OCI-LY7 (cell line): ENCODE measurements around the gene IGSF21. TPM values are rescaled to one million over a fixed set of nuclear protein-coding genes. Genes with fewer than 3 reads are reported as not detected.

Experiments
- BruUV-seq: library from RNA; stranded (reverse); fragments of 400-500 nt; replicated peaks from 2 replicates; lab custom pipeline; 2021; lab: Mats Ljungman, UMichigan
- CTCF ChIA-PET: fragments of 300-600 bp; sonication (Branson Sonifier 250); formaldehyde crosslinking; loops from one replicate; lab custom pipeline; 2022; ENCODE audit warnings: antibody characterized with exemption; ENCODE audit not compliant: unreplicated experiment; lab: Charles Lee
- POLR2A ChIA-PET: fragments of 300-600 bp; sonication (Branson Sonifier 250); formaldehyde crosslinking; loops from one replicate; lab custom pipeline; 2022; ENCODE audit warnings: antibody characterized with exemption; lab: Charles Lee
- DNase-seq: peaks from one replicate; pipeline ENCODE4 v3.0.0-alpha.2; 2015; ENCODE audit warnings: low spot score
- H2AFZ ChIP-seq: fragments of 200-600 bp; sonication (generic), shearing (Covaris generic); 2 replicates; pipeline ENCODE4 v1.6.1; 2014; ENCODE audit warnings: mild to moderate bottlenecking, antibody characterized with exemption, low read length, moderate library complexity
- H3K27ac ChIP-seq: fragments of 200-600 bp; sonication (generic); 2 replicates; pipeline ENCODE4 v1.5.1; 2014; ENCODE audit warnings: mixed run types, low read depth, mild to moderate bottlenecking, moderate library complexity, low read length, inconsistent platforms; ENCODE audit not compliant: poor library complexity, severe bottlenecking
- H3K36me3 ChIP-seq: fragments of 200-600 bp; sonication (generic); 2 replicates; pipeline ENCODE4 v1.6.1; 2014; ENCODE audit warnings: mild to moderate bottlenecking, antibody characterized with exemption, low read length, moderate library complexity, mixed read lengths; ENCODE audit not compliant: insufficient read depth
- H3K4me1 ChIP-seq: fragments of 200-600 bp; sonication (generic); 2 replicates; pipeline ENCODE4 v1.5.1; 2014; ENCODE audit warnings: mild to moderate bottlenecking, low read length; ENCODE audit not compliant: insufficient read depth, poor library complexity, severe bottlenecking
- H3K4me2 ChIP-seq: fragments of 200-600 bp; sonication (generic); 2 replicates; pipeline ENCODE4 v1.6.1; 2014; ENCODE audit warnings: mild to moderate bottlenecking, low read length
- H3K4me3 ChIP-seq: fragments of 200-600 bp; sonication (generic); 2 replicates; pipeline ENCODE4 v1.5.1; 2014; ENCODE audit warnings: mild to moderate bottlenecking, low read depth, low read length; ENCODE audit not compliant: poor library complexity, severe bottlenecking
- H3K79me2 ChIP-seq: fragments of 200-600 bp; sonication (generic); 2 replicates; pipeline ENCODE4 v1.6.1; 2016; ENCODE audit warnings: low read depth, mild to moderate bottlenecking, low read length, moderate library complexity, mixed read lengths; ENCODE audit not compliant: insufficient read depth
- H3K9me2 ChIP-seq: fragments of 200-600 bp; sonication (generic); 2 replicates; pipeline ENCODE4 v1.6.1; 2016; ENCODE audit warnings: mild to moderate bottlenecking, low read length, mixed read lengths; ENCODE audit not compliant: insufficient read depth
- H3K9me3 ChIP-seq: fragments of 200-600 bp; sonication (generic); 2 replicates; pipeline ENCODE4 v1.6.1; 2014; ENCODE audit warnings: mild to moderate bottlenecking, mixed run types, low read length, mixed read lengths
- H4K20me1 ChIP-seq: fragments of 200-600 bp; sonication (generic); 2 replicates; pipeline ENCODE4 v1.6.1; 2014; ENCODE audit warnings: mild to moderate bottlenecking, antibody characterized with exemption, low read length, moderate library complexity, mixed read lengths; ENCODE audit not compliant: insufficient read depth
- EZH2phosphoT487 ChIP-seq: fragments of 200-600 bp; sonication (generic); IDR thresholded peaks from 2 replicates; pipeline ENCODE4 v1.6.1; 2018; ENCODE audit warnings: low read depth, borderline replicate concordance, mild to moderate bottlenecking, mixed run types, antibody characterized with exemption, low read length, moderate library complexity, mixed read lengths
- intact Hi-C: fragments of 100-400 bp; cut with micrococcal nuclease; formaldehyde crosslinking; loops from one replicate; pipeline ENCODE4 v1.10.0; 2022; ENCODE audit not compliant: unreplicated experiment
- total RNA-seq, 2 experiments: library from RNA; depleted of rRNA in 1 of 2; stranded (reverse); fragments of >200 nt in 1 of 2; shearing (Covaris generic) in 1 of 2; gene quantifications; 2 replicates each; pipeline ENCODE4 v1.2.3, GENCODE V29; 2014 to 2022
- TF ChIP-seq, protein P1 (sequence below): fragments of 200-600 bp; sonication (generic); conservative IDR thresholded peaks from 2 replicates; pipeline ENCODE4 v1.5.1; 2014; ENCODE audit warnings: mild to moderate bottlenecking, antibody characterized with exemption, low read length, moderate library complexity, mixed read lengths

The IGSF21 gene
- total RNA-seq, 2 experiments from 2014 or later, result 0.17 TPM; not detected in 1

- Histone ChIP-seq H3K4me1 (no peaks in the 10 kb centered on the region), H3K4me2 (no peak overlapping the region), H3K4me3 (no peak overlapping the region), H2AFZ (no peak overlapping the region), H3K36me3 (no peaks in the 10 kb centered on the region), H3K27ac (no peak overlapping the region), H4K20me1 (no peaks in the 10 kb centered on the region), H3K9me2 (no peaks in the 10 kb centered on the region), H3K9me3 (no peaks in the 10 kb centered on the region), H3K79me2 (no peaks in the 10 kb centered on the region)
- ChIA-PET POLR2A (interaction anchor here (0.6 kb wide), 2 partner anchors 45 to 1554 kb away, joined by 3 read pairs; no protein-coding TSS in a partner anchor), CTCF (no interaction called here)
- TF ChIP-seq, protein P1, sequence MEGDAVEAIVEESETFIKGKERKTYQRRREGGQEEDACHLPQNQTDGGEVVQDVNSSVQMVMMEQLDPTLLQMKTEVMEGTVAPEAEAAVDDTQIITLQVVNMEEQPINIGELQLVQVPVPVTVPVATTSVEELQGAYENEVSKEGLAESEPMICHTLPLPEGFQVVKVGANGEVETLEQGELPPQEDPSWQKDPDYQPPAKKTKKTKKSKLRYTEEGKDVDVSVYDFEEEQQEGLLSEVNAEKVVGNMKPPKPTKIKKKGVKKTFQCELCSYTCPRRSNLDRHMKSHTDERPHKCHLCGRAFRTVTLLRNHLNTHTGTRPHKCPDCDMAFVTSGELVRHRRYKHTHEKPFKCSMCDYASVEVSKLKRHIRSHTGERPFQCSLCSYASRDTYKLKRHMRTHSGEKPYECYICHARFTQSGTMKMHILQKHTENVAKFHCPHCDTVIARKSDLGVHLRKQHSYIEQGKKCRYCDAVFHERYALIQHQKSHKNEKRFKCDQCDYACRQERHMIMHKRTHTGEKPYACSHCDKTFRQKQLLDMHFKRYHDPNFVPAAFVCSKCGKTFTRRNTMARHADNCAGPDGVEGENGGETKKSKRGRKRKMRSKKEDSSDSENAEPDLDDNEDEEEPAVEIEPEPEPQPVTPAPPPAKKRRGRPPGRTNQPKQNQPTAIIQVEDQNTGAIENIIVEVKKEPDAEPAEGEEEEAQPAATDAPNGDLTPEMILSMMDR, result no peak
- no peak for TF ChIP-seq EZH2phosphoT487
- no TSS peak for BruUV-seq
- no peak for DNase-seq
- intact Hi-C loops, result no loop called here
These were observed 277.7 kb downstream of the IGSF21 start for GRCh38 chr1:18385239-18385790.

- Histone ChIP-seq H3K9me3 (no peaks in the 10 kb centered on the region), H2AFZ (no peak overlapping the region), H3K79me2 (no peaks in the 10 kb centered on the region), H3K27ac (no peak overlapping the region), H3K9me2 (no peaks in the 10 kb centered on the region), H3K4me1 (no peaks in the 10 kb centered on the region), H4K20me1 (no peaks in the 10 kb centered on the region), H3K4me3 (no peak overlapping the region), H3K4me2 (no peak overlapping the region), H3K36me3 (no peaks in the 10 kb centered on the region)
- ChIA-PET CTCF (no interaction called here), POLR2A (interaction anchor here (0.6 to 0.9 kb wide), 2 partner anchors 109 to 214 kb away, joined by 3 read pairs; no protein-coding TSS in a partner anchor)
- intact Hi-C loops, result no loop called here
- TF ChIP-seq, protein P1, result no peak
- TF ChIP-seq EZH2phosphoT487, result no peak
- DNase-seq, result no peak
- no TSS peak for BruUV-seq
These were observed 279.0 kb downstream of the IGSF21 start for GRCh38 chr1:18386591-18386990.

- POLR2A ChIA-PET, result interaction anchor here (0.9 kb wide), 1 partner anchor 110 kb away, joined by 3 read pairs; no protein-coding TSS in a partner anchor
- TF ChIP-seq EZH2phosphoT487, result no peak
- TF ChIP-seq, protein P1, result no peak
- Histone ChIP-seq H4K20me1 (no peaks in the 10 kb centered on the region), H3K27ac (no peak overlapping the region), H3K36me3 (no peaks in the 10 kb centered on the region), H3K4me2 (no peak overlapping the region), H3K79me2 (no peaks in the 10 kb centered on the region), H3K9me3 (no peaks in the 10 kb centered on the region), H3K4me3 (no peak overlapping the region), H2AFZ (no peak overlapping the region), H3K4me1 (no peaks in the 10 kb centered on the region), H3K9me2 (no peaks in the 10 kb centered on the region)
- no peak for DNase-seq
- CTCF ChIA-PET, result no interaction called here
- BruUV-seq, result no TSS peak
- intact Hi-C loops, result no loop called here
These were observed 279.7 kb downstream of the IGSF21 start for GRCh38 chr1:18387307-18387706.
